ENCODE measurements around the gene PTPN3.

PTPN3 gene

GRCh38 chr9:109426626-109427402 lies 71.3 kb downstream of the PTPN3 start:
- no peak for DNase-seq (ENCODE audit: low spot score)

DNA sequence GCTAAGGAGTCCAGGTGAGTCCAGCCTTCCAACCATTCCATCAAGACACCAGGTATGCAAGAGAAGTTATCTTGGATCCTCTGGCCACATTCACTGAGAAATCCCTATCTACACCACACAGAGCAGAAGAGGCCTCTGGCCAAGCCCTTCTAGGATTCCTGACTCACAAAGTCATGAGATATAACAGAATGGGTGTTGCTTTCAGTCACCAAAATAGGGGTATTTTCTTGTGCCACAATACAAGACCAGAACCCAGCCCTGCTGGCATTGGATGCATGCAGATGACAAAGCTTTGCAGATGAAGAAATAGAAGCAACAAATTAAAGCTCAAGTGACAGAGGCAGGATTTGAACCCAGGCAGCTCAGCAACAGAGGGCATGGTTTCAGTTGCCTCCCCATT lies 73.5 kb downstream of the PTPN3 start:
- no peak for DNase-seq (ENCODE audit: low spot score)

DNA sequence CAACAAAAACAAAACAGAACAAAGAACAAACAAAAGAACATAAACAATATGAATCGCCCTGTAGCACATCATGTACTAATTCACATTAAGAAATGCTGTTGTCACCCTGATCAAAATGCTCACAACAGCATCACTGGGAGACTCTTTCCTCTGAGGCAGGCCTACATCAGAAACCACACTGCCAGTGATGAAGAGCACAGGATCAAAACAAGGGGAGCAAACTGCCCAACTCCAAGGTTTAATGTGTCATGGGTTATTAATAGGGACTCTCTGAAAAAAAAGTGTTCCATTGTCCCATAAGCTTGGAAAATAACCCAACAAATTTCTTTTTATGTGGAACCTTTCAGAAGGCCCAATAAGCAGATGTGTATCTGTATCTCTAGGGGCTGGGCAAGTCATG lies 74.2 kb downstream of the PTPN3 start:
- DNase-seq (ENCODE audit: low spot score): no peak

DNA sequence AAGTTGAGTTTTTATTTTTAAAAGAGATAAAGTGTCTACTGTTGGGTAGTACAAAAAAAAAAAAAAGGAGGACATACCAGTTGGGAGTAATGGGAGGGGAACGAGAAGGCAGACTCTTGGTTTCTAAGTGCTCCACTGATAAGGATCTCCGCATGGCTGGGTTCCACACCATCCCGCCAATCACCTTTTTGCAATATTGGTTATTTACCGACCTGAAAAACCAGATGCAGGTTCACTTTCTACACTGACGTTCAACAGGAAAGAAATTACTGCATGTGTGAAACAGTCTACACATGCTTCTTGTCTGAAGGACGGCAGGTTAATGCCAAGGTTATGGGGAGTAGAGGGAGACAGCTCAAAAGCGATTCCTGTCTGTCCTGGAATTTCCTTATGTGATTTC lies 75.5 kb downstream of the PTPN3 start:
- no peak for DNase-seq (ENCODE audit: low spot score)

DNA sequence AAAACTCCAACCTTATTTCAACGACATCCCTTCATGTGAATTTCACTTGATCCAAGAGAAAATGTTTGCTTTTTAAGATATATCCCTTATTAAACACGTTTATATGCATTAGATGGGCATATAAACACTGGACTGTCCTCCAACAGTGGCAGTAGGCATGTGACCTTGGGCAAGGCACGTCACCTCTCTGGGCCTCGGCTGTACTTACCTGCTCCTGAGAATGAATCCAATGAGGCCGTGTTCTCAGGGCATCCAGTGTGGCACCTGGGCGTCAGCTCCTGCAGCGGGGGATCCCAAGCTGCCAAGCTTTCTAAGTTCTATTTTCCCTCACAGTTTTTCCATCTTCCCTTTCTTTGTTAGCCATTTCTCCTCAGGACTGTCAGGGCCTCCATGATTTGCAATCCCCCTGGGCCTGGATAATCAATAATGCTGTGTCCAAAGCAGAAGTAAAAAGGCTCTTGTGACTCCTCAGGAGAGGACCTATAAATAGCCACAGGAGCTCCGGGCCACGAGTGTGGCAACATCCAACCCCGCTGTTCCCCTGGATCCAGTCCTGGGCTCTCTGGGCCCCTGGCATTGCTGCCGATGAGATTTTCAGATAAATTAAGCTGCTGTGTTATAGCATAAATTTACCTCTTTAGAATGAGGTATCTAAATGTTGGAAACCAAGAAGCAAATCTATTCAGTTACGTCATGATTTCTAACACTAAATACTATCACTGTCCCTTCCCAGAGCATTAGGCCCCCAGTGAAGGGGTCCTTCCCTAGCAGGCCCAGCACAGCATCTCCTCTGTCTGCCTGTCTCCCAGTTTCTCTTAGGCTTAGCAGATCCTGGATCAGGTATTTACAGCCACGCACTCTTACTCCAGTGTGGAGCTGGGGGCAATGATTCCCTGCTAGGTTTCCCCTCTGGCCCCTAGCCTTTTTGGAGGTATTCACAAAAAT lies 76.8 kb downstream of the PTPN3 start:
- DNase-seq (ENCODE audit: low spot score): no peak

- no peak for DNase-seq (ENCODE audit: low spot score)
Measured at GRCh38 chr9:109419531-109419930, 78.6 kb downstream of the PTPN3 start.

DNA sequence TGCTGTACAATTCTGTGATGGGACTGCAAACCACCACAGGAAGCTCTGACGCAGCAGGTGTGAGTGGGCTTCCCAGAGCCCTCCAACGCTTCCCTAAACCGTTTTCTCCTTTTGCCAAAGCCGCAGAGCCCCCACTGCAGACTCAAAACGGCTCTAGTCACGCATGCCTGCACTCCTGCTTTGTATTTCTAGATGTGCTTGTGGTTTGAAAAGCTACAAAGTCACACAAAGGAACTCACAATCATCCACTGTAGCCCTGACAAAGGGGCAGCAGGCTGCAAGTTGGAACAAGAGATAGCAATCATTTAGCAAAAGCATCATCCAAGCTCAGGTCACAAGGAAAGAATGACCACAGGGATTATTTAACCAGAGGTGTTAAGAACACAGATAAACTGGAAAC lies 79.3 kb downstream of the PTPN3 start:
- no peak for DNase-seq (ENCODE audit: low spot score)

- no peak for DNase-seq (ENCODE audit: low spot score)
Measured at GRCh38 chr9:109417585-109418544, 80.2 kb downstream of the PTPN3 start.

DNA sequence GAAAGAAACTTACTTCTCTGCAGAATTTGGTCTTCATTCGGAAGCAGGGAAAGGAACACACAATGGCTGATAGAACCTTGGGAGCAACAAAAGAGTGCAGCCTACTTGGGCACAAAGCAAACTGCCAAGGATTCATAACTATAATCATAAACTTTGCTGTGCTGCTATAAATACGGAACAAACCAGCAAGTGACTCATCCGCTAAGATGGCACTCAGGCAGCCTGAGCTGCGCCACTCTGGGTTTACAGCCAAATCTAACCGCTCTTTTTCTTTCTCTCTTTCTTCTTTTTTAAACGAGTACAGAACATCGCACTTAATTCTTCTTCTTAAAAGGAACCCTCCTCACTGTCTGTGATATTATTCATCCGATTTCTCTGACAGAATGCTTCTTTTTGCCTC lies 81.1 kb downstream of the PTPN3 start:
- DNase-seq (ENCODE audit: low spot score): no peak

GRCh38 chr9:109416135-109416706 lies 81.9 kb downstream of the PTPN3 start:
- no peak for DNase-seq (ENCODE audit: low spot score)

DNA sequence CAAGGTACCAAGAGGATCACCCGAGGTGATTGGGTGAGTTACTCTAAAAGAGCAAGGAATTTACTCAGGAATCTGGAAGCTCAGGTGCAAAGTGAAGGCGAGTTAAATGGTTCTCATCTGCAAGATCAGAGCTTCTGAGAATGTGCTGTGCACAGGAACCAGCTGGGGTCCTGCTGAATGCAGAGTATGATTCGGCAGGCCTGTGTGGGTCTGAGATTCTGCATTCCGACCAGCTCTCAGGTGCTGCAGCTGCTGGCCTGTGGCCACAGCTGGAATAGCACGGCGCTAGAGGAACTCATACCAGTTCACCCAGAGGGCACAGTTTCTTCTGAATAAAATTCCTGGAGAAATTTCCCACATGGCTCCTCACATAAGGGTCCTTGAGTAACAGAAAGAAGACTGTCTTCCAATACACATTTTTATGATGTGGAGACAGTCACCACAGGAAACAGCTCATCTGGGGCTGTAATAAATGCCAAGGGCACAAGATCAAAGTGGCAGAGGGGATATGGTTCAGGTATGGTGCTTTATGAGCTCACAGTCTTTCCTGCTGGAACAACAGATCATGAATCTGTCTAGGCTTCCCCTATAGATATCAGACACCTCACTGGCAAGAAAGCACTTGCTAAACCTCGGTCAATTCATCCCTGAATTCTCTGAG lies 83.9 kb downstream of the PTPN3 start:
- no peak for DNase-seq (ENCODE audit: low spot score)

DNA sequence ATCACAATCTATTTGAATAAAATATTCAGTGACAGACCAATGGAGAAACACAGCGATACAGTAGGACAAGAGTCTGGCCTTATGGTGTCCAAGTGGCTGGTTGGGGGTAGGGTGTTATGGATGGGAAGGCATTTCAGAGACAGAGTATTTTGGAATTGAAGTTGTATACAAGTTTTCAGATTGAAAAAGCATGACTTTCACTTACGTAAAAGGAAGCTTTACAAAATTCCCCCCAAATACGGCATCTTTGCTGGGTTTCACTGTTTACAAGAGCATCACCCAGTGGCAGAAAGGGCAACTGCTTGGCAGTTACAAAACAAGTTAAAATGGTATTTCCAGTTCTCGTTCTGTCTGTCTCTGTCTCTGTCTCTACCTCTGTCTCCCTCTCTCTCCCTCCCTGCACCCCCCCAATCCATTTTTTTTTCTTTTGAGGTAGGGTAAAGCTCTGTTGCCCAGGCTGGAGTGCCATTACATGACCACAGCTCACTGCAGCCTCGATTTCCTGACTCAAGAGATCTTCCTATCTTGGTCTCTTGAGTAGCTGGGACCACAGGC lies 86.2 kb downstream of the PTPN3 start:
- DNase-seq (ENCODE audit: low spot score): peak; percentile 64

GRCh38 chr9:109411069-109411761 lies 86.9 kb downstream of the PTPN3 start:
- DNase-seq (ENCODE audit: low spot score): peak; percentile 38

DNA sequence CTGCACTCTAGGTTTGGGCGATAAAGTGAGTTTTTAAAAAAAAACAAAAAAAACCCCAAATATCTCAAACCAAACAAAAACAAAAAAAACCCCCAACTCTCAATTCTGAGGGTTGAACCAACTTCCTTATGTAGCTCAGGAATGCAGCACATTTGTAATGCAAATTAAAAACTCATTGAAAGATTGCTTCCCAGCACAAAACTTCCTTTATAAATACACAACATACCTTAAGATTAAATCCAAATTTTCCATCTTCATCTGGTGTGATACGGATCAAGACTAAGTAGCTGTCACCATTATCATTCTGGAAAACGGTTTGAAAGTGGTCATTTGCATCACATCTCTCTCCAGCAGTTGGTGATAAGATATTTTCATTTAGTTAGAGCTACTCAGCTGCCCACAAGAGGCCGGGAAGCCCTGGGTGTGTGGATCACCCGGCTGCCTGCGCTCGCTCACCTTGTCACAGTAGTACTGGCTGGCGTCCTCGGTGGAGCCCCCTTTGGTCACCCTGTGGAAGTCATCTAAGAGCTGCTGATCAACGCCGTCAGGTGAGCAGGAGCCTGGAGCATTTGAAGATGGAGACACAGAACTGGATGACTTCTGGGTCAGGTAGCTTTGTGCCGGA lies 88.2 kb downstream of the PTPN3 start:
- DNase-seq (ENCODE audit: low spot score): no peak

DNA sequence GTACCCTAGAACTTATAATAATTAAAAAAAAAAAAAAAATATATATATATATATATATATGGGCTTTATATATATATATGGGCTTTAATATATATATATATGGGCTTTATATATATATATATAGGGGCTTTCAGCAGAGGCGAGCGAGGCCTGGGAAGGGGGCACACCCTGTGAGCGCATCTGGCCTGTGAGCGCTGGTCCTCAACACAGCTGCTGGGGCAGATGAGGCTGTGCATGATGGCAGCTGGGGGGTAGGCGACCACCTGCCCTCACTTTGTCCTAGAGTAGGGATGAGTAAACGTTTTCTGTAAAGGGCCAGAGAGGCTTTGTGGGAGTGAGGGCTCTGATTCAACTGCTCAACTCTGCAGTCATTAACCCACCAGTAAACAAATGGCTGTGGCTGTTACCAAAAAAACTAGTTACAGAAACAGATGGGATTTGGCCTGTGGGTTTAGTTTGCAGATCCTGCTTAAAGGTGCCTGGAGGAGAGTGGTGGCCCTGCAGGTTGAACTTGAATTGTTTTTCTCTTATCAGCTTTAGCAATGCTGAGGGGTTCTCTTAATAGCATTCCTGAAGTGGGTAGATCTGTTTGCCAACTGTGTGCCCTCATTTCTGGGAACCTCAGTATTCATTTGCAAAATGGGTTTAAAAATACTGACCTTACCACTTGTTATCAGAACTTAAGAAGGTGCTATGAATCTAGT lies 89.2 kb downstream of the PTPN3 start:
- no peak for DNase-seq (ENCODE audit: low spot score)

DNA sequence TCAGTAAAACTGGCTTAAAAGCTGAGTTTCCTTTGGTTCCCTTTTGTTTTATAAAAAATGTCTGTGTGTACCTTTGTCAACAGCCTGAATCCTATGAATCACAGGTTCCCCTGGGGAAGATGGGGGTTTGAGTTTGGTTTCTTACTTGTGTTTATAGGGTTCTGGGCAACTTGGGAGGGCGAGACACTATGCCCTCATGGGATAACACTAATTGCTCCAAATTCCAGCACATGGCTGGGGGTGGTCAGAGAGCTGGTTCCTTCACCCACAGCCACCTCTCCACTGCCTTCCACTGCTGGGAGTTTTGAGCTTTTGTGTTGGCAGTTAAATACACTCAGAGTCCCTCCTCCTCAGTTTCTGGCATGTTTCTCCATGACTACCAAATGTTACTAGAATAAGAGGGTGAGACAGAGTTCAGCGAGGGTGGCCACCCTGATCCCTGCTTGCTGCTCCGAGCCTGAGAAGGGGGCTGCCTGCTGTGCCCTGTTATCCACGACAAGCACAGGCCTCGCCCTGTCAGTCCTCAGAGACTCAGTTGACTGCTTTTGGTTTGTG lies 94.3 kb downstream of the PTPN3 start:
- no peak for DNase-seq (ENCODE audit: low spot score)

DNA sequence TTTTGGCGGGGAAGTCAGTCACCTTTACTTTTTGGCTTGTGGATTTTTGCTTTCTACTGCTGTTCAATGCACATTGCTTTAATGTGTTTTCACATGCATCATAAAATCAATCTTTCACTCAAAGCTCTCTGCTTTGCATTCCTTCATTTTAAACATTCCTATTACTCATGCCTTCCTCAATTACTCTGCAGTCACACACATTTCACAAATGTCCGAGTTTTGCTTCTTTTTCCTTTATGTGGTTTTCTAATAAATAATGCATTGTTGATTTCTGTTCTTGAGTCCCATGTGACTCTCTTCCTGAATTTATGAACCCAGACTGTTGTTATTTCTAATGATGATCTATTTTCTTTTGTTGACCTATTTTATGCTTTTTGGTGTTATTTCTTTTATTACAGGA lies 95.0 kb downstream of the PTPN3 start:
- DNase-seq (ENCODE audit: low spot score): no peak

GRCh38 chr9:109401990-109402318 lies 96.2 kb downstream of the PTPN3 start:
- no peak for DNase-seq (ENCODE audit: low spot score)
